Endodermal cell (in vitro differentiated cells): ENCODE measurements around the gene PPRC1. TPM values are rescaled to one million over a fixed set of nuclear protein-coding genes. Genes with fewer than 3 reads are reported as not detected.
A peak's percentile ranks its signal among the peaks of the same experiment; 100 is the strongest.

Experiments used
- DNase-seq: peaks from one replicate; pipeline ENCODE4 v3.0.0-alpha.2; 2017
- H3K27ac ChIP-seq: 2 replicates; pipeline ENCODE4 v1.5.1; 2013; ENCODE audit warnings: mild to moderate bottlenecking, low read depth, low read length, moderate library complexity
- H3K27me3 ChIP-seq: 2 replicates; pipeline ENCODE4 v1.6.1; 2013; ENCODE audit warnings: mild to moderate bottlenecking, low read length, moderate library complexity; ENCODE audit not compliant: insufficient read depth, control insufficient read depth, poor library complexity, severe bottlenecking
- H3K36me3 ChIP-seq: 2 replicates; pipeline ENCODE4 v1.7.0; 2013; ENCODE audit warnings: mild to moderate bottlenecking, low read length, moderate library complexity; ENCODE audit not compliant: control insufficient read depth, insufficient read depth
- H3K4me1 ChIP-seq: one replicate; pipeline ENCODE4 v1.7.0; 2013; ENCODE audit warnings: low read length; ENCODE audit not compliant: control insufficient read depth, insufficient read depth
- H3K4me3 ChIP-seq: 2 replicates; pipeline ENCODE4 v1.5.1; 2013; ENCODE audit warnings: mild to moderate bottlenecking, low read length, moderate library complexity
- H3K9ac ChIP-seq: 2 replicates; pipeline ENCODE4 v1.6.1; 2013; ENCODE audit warnings: mild to moderate bottlenecking, low read length, moderate library complexity; ENCODE audit not compliant: poor library complexity, severe bottlenecking; ENCODE audit errors: extremely low read depth
- H3K9me3 ChIP-seq: 2 replicates; pipeline ENCODE4 v1.6.1; 2013; ENCODE audit warnings: mild to moderate bottlenecking, low read length, moderate library complexity; ENCODE audit not compliant: control insufficient read depth
- H3K27ac Mint-ChIP-seq: 2 replicates; pipeline ENCODE4 v1.8.0; 2020; ENCODE audit warnings: mixed read lengths
- H3K27me3 Mint-ChIP-seq: 2 replicates; pipeline ENCODE4 v1.8.0; 2021; ENCODE audit warnings: mild to moderate bottlenecking, mixed read lengths; ENCODE audit not compliant: insufficient read depth
- H3K36me3 Mint-ChIP-seq: 2 replicates; pipeline ENCODE4 v1.8.0; 2020; ENCODE audit warnings: low read depth, mixed read lengths
- H3K4me1 Mint-ChIP-seq: 2 replicates; pipeline ENCODE4 v1.8.0; 2020; ENCODE audit warnings: mixed read lengths
- H3K4me3 Mint-ChIP-seq: 2 replicates; pipeline ENCODE4 v1.8.0; 2020; ENCODE audit warnings: mild to moderate bottlenecking, moderate library complexity, mixed read lengths
- H3K9me3 Mint-ChIP-seq: 2 replicates; pipeline ENCODE4 v1.8.0; 2020; ENCODE audit warnings: mild to moderate bottlenecking, mixed read lengths
- CTCF ChIP-seq: fragments of 200-600 bp; sonication (generic); conservative IDR thresholded peaks from 2 replicates; pipeline ENCODE4 v1.5.0; 2021; ENCODE audit warnings: antibody characterized with exemption, mild to moderate bottlenecking
- WGBS, 2 experiments: methylation state at CpG; one replicate each; pipeline versions ENCODE4 v1.1.5 to v1.1.7; 2013; ENCODE audit warnings: missing lambda C conversion rate in 2 of 2, mixed read lengths in 1 of 2; ENCODE audit not compliant: insufficient coverage in 1 of 2, insufficient read length in 1 of 2; 5-methylcytosine and 5-hydroxymethylcytosine counted together
- total RNA-seq, 2 donors: library from RNA; stranded (reverse); fragmentation: NEBNext Ultra II Directional in 1 of 2; extraction: Animal tissue kit (Norgen Biotek cat#: 25700) in 1 of 2; gene quantifications; 2 replicates in 1 of 2; 3 replicates in 1 of 2; pipeline ENCODE4 v1.2.1, GENCODE V29; 2021

Gene PPRC1
- total RNA-seq, 2 donors from 2014 or later, result 44.5 to 44.7 TPM

DNA sequence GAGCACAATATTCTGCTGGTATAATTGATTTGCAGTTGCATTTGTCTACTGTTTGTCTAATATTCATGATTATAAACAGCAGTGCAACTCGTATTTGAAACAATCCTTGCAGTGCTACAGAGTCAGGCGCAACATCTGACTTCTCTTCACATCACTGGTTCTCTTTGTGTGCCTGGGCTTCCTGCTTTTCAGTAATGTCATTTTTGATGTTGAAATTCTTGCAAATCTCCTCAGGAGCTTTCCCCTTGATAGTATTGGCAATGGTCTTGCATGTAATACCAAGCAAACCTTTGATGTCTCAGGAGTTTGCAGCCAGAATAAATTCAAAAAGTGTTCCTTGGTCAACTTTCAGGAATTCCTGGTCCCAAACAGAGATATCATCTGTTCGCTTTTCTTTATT lies 47.5 kb upstream of the PPRC1 start:
- no peak overlapping the region for H3K4me3 ChIP-seq
- H3K36me3 ChIP-seq, result peaks cover 7% of the 10 kb centered on the region
- H3K9ac ChIP-seq, result no peak overlapping the region
- 91 to 93% methylated on average over 3 of the region's 3 CpGs for WGBS, 2 experiments
- no peaks in the 10 kb centered on the region for H3K9me3 ChIP-seq
- H3K27me3 ChIP-seq, result no peaks in the 10 kb centered on the region
- Mint-ChIP-seq H3K9me3 (peaks cover 2% of the 10 kb centered on the region), H3K4me3 (no peak overlapping the region), H3K4me1 (peaks cover 3% of the 10 kb centered on the region), H3K36me3 (peaks cover 13% of the 10 kb centered on the region), H3K27ac (no peak overlapping the region), H3K27me3 (no peaks in the 10 kb centered on the region)
- H3K4me1 ChIP-seq, result no peaks in the 10 kb centered on the region
- no peak overlapping the region for H3K27ac ChIP-seq
- no peak for DNase-seq
- no peak for TF ChIP-seq CTCF

DNA sequence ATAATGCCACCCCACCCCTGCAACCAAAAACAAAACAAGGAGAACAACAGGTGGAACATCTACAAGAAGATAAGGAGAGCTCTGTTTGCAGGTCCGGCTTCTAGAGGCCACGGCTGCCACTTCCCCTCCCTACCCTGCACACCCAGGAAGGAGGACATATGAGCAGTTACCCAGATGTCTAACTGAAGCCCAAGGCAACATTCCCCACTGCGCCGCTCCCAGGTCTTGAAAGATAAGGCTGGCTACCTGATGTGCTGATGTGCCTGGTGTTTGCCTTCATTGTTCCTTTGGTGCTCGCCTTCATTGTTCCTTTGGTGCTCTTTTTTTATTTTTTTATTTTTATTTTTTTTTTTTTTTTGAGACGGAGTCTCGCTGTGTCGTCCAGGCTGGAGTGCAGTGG lies 46.6 kb upstream of the PPRC1 start:
- H3K4me1 ChIP-seq, result no peaks in the 10 kb centered on the region
- H3K27ac ChIP-seq, result no peak overlapping the region
- no peak overlapping the region for H3K27ac Mint-ChIP-seq
- H3K9me3 Mint-ChIP-seq, result peaks cover 2% of the 10 kb centered on the region
- peaks cover 3% of the 10 kb centered on the region for H3K4me1 Mint-ChIP-seq
- no peak for TF ChIP-seq CTCF
- no peaks in the 10 kb centered on the region for H3K27me3 Mint-ChIP-seq
- no peak for DNase-seq
- H3K36me3 ChIP-seq, result peaks cover 7% of the 10 kb centered on the region
- H3K36me3 Mint-ChIP-seq, result peaks cover 15% of the 10 kb centered on the region
- H3K9me3 ChIP-seq, result no peaks in the 10 kb centered on the region
- no peak overlapping the region for H3K4me3 Mint-ChIP-seq
- WGBS, 2 experiments, result 98 to 100% methylated on average over 2 to 8 of the region's 8 CpGs
- no peak overlapping the region for H3K4me3 ChIP-seq
- H3K9ac ChIP-seq, result no peak overlapping the region
- no peaks in the 10 kb centered on the region for H3K27me3 ChIP-seq

GRCh38 chr10:102090772-102091171 lies 42.1 kb upstream of the PPRC1 start:
- 95 to 100% methylated on average over 2 of the region's 2 CpGs for WGBS, 2 experiments
- H3K4me1 Mint-ChIP-seq, result no peaks in the 10 kb centered on the region
- H3K36me3 ChIP-seq, result peaks cover 4% of the 10 kb centered on the region
- no peaks in the 10 kb centered on the region for H3K27me3 Mint-ChIP-seq
- H3K27ac Mint-ChIP-seq, result peak overlapping the region; percentile 17
- no peak overlapping the region for H3K27ac ChIP-seq
- no peak for DNase-seq
- no peaks in the 10 kb centered on the region for H3K4me1 ChIP-seq
- no peak overlapping the region for H3K4me3 Mint-ChIP-seq
- H3K27me3 ChIP-seq, result no peaks in the 10 kb centered on the region
- H3K36me3 Mint-ChIP-seq, result peaks cover 22% of the 10 kb centered on the region
- H3K9ac ChIP-seq, result no peak overlapping the region
- H3K4me3 ChIP-seq, result no peak overlapping the region
- no peaks in the 10 kb centered on the region for H3K9me3 ChIP-seq
- TF ChIP-seq CTCF, result no peak
- H3K9me3 Mint-ChIP-seq, result peaks cover 2% of the 10 kb centered on the region
